Inflammatory macrophage treated with lipopolysaccharide for 1 hour (primary cell): ENCODE data around the gene CFAP74.

ENCODE experiments used
- DNase-seq, 2 donors: peaks; one replicate each; pipeline ENCODE4 v3.0.0-alpha.2; 2020 to 2022

The CFAP74 gene

GRCh38 chr1:1914101-1914970 lies 89.2 kb downstream of the CFAP74 start:
- no peak for DNase-seq

- DNase-seq: no peak
Observed at GRCh38 chr1:1911350-1912041, 92.1 kb downstream of the CFAP74 start.

GRCh38 chr1:1910651-1911331 lies 92.8 kb downstream of the CFAP74 start:
- DNase-seq: no peak

GRCh38 chr1:1910033-1910465 lies 93.5 kb downstream of the CFAP74 start:
- DNase-seq: no peak

GRCh38 chr1:1908506-1908791 lies 95.1 kb downstream of the CFAP74 start:
- no peak for DNase-seq

GRCh38 chr1:1907098-1907736 lies 96.4 kb downstream of the CFAP74 start:
- no peak for DNase-seq

- DNase-seq: peak; percentile 70 to 92
Observed at GRCh38 chr1:1906185-1907097, 97.1 kb downstream of the CFAP74 start.

- no peak for DNase-seq
Observed at GRCh38 chr1:1903224-1903623, 100.4 kb downstream of the CFAP74 start.

- no peak for DNase-seq
Observed at GRCh38 chr1:1901641-1902294, 101.8 kb downstream of the CFAP74 start.

- no peak for DNase-seq
Observed at GRCh38 chr1:1900883-1901640, 102.5 kb downstream of the CFAP74 start.

GRCh38 chr1:1899967-1900327 lies 103.6 kb downstream of the CFAP74 start:
- DNase-seq: no peak

GRCh38 chr1:1899266-1899966 lies 104.2 kb downstream of the CFAP74 start:
- DNase-seq: no peak

- DNase-seq: no peak
Observed at GRCh38 chr1:1898246-1898933, 105.2 kb downstream of the CFAP74 start.

GRCh38 chr1:1895456-1896336 lies 107.9 kb downstream of the CFAP74 start:
- no peak for DNase-seq

GRCh38 chr1:1895060-1895418 lies 108.5 kb downstream of the CFAP74 start:
- no peak for DNase-seq

- DNase-seq: no peak
Observed at GRCh38 chr1:1894354-1895059, 109.1 kb downstream of the CFAP74 start.

- no peak for DNase-seq
Observed at GRCh38 chr1:1893997-1894353, 109.6 kb downstream of the CFAP74 start.
